A549 (cell line): ENCODE measurements around the gene TTC28. TPM values are rescaled to one million over a fixed set of nuclear protein-coding genes. Genes with fewer than 3 reads are reported as not detected.

Experiments
- ATAC-seq, 2 experiments: fragments of 200-7000 bp in 1 of 2; fragments of >200 bp in 1 of 2; cut with Nextera tagmentation in 1 of 2; cut with Tn5 transposase in 1 of 2; 3 replicates each; pipeline versions ENCODE4 v1.8.0 to v1.9.1; 2018 to 2020; ENCODE audit warnings: mild to moderate bottlenecking in 1 of 2, moderate library complexity in 1 of 2
- CTCF ChIA-PET: fragments of 300-600 bp; sonication (Branson Sonifier 250); formaldehyde crosslinking; extraction: SDS; loops from one replicate; lab custom pipeline; 2021; ENCODE audit warnings: antibody characterized with exemption, inconsistent platforms; lab: Yijun Ruan, JAX
- POLR2A ChIA-PET: fragments of 350-600 bp; formaldehyde crosslinking; extraction: SDS; loops from one replicate; lab custom pipeline; 2021; ENCODE audit warnings: antibody characterized with exemption, inconsistent platforms; lab: Yijun Ruan, JAX
- DNase-seq, 2 experiments: peaks; one replicate each; pipeline versions ENCODE4 v3.0.0 to v3.0.0-alpha.2; 2011 to 2016; ENCODE audit warnings: low read depth in 1 of 2, low spot score in 1 of 2
- FAIRE-seq: peaks from 2 replicates; lab custom pipeline; 2011; peaks lifted over from hg19 to GRCh38; lab: Jason Lieb, UNC
- H3K27ac ChIP-seq, 2 experiments: fragments of >200 bp; sonication (Bioruptor Twin); formaldehyde crosslinking; 3 replicates each; pipeline ENCODE4 v1.5.1; 2016 to 2017
- H3K4me1 ChIP-seq: fragments of >200 bp; sonication (Bioruptor Twin); formaldehyde crosslinking; 3 replicates; pipeline ENCODE4 v1.6.1; 2016
- H3K4me2 ChIP-seq: fragments of >200 bp; sonication (Bioruptor Twin); formaldehyde crosslinking; 3 replicates; pipeline ENCODE4 v1.6.1; 2016
- H3K4me3 ChIP-seq: fragments of >200 bp; sonication (Bioruptor Twin); formaldehyde crosslinking; 3 replicates; pipeline ENCODE4 v1.5.1; 2016
- H3K9me3 ChIP-seq: fragments of >200 bp; sonication (Bioruptor Twin); formaldehyde crosslinking; 3 replicates; pipeline ENCODE4 v1.6.1; 2016
- ELK1 ChIP-seq: fragments of 150-350 bp; IDR thresholded peaks from 2 replicates; pipeline ENCODE4 v1.6.1; 2014; ENCODE audit warnings: low read depth, mild to moderate bottlenecking, low read length
- ESRRA ChIP-seq: fragments of 150-350 bp; IDR thresholded peaks from 2 replicates; pipeline ENCODE4 v1.6.1; 2014; ENCODE audit warnings: mild to moderate bottlenecking, low read length, borderline replicate concordance
- HOXB5 ChIP-seq: fragments of 250-450 bp; sonication (Bioruptor Pico); IDR thresholded peaks from 2 replicates; pipeline ENCODE4 v1.5.0; 2020; ENCODE audit warnings: mild to moderate bottlenecking, moderate library complexity
- MAZ ChIP-seq: fragments of 150-350 bp; IDR thresholded peaks from 2 replicates; pipeline ENCODE4 v1.6.1; 2014; ENCODE audit warnings: antibody characterized with exemption, low read depth, low read length, borderline replicate concordance
- POLR2A ChIP-seq: IDR thresholded peaks from 2 replicates; pipeline ENCODE4 v1.6.1; 2012; ENCODE audit warnings: mild to moderate bottlenecking, low read length
- RARB ChIP-seq: fragments of 250-450 bp; sonication (Bioruptor Pico); IDR thresholded peaks from 2 replicates; pipeline ENCODE4 v1.8.0; 2021; ENCODE audit warnings: mild to moderate bottlenecking, moderate library complexity
- REST ChIP-seq: fragments of 200-600 bp; sonication (generic); IDR thresholded peaks from 2 replicates; pipeline ENCODE4 v1.6.1; 2016; ENCODE audit warnings: antibody characterized with exemption, mild to moderate bottlenecking, moderate library complexity
- RNF2 ChIP-seq: fragments of 200-600 bp; sonication (generic); IDR thresholded peaks from 2 replicates; pipeline ENCODE4 v1.6.1; 2016; ENCODE audit warnings: low read depth, mild to moderate bottlenecking, antibody characterized with exemption, moderate library complexity, borderline replicate concordance
- SMC3 ChIP-seq: fragments of >200 bp; sonication (Bioruptor Twin); formaldehyde crosslinking; IDR thresholded peaks from 3 replicates; pipeline ENCODE4 v1.6.1; 2018; ENCODE audit warnings: inconsistent platforms
- SREBF2 ChIP-seq: fragments of 450-650 bp; IDR thresholded peaks from 2 replicates; pipeline ENCODE4 v1.6.1; 2014; ENCODE audit warnings: mild to moderate bottlenecking, moderate library complexity
- USF2 ChIP-seq: fragments of 450-650 bp; IDR thresholded peaks from 2 replicates; pipeline ENCODE4 v1.6.1; 2014; ENCODE audit warnings: antibody characterized with exemption
- ZFP36 ChIP-seq: fragments of 450-650 bp; IDR thresholded peaks from 2 replicates; pipeline ENCODE4 v1.6.1; 2014; ENCODE audit warnings: borderline replicate concordance; ENCODE audit not compliant: partially characterized antibody
- WGBS: methylation state at CpG from one replicate; pipeline ENCODE4 v1.1.6; 2017; ENCODE audit errors: missing lambda C conversion rate; 5-methylcytosine and 5-hydroxymethylcytosine counted together
- polyA plus RNA-seq, 4 experiments: library from polyadenylated mRNA; depleted of rRNA in 3 of 4; stranded (reverse); fragments of >200 nt; fragmentation: RNase III in 1 of 4; extraction: RNeasy Plus Mini Kit Qiagen cat#74134 plus additional on column Dnase treatment in 1 of 4; gene quantifications; 2 replicates in 3 of 4; 3 replicates in 1 of 4; pipeline ENCODE4 v1.2.3, GENCODE V29; 2011 to 2017
- TF ChIP-seq, protein P1 (sequence below): fragments of >200 bp; sonication (Bioruptor Twin); formaldehyde crosslinking; IDR thresholded peaks from 3 replicates; pipeline ENCODE4 v1.6.1; 2016

Gene TTC28
- polyA plus RNA-seq, 2 of the 4 experiments (the other 2 are of a cell fraction): 2.6 to 3.8 TPM

DNA sequence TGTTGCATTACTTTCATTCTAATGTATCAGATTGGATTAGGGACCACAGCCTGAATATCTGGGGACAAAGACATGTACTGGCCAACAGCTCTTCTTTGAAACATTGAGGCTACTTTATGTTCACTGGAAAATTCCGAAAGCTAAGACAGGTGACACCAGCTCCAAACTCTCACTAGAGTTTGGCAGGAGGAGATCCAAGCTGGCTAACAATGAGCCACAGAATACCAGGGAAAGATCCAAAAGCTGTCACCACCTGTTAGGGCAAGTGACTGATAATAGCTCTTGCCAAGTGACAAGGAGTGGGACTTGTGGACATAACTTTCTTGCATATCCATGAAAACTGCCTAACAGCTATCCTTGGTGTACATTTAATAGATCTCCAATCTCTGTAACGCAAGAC lies 333.3 kb downstream of the TTC28 start:
- TF ChIP-seq RARB (CRISPR knock-in tag) (no peak), REST (no peak), SREBF2 (no peak), MAZ (no peak), ZFP36 (no peak), SMC3 (no peak), ELK1 (no peak)
- TF ChIP-seq, protein P1, sequence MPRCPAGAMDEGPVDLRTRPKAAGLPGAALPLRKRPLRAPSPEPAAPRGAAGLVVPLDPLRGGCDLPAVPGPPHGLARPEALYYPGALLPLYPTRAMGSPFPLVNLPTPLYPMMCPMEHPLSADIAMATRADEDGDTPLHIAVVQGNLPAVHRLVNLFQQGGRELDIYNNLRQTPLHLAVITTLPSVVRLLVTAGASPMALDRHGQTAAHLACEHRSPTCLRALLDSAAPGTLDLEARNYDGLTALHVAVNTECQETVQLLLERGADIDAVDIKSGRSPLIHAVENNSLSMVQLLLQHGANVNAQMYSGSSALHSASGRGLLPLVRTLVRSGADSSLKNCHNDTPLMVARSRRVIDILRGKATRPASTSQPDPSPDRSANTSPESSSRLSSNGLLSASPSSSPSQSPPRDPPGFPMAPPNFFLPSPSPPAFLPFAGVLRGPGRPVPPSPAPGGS: no peak
- Histone ChIP-seq H3K4me3 (no peak overlapping the region), H3K4me2 (no peak overlapping the region), H3K4me1 (peaks cover 2% of the 10 kb centered on the region; the same call in 2 of the 3 replicates), H3K9me3 (no peaks in the 10 kb centered on the region), H3K27ac (no peak overlapping the region)
- WGBS: 86% methylated on average over 2 of the region's 2 CpGs
- ChIA-PET CTCF (no interaction called here), POLR2A (no interaction called here)
- no peak for ATAC-seq
- no peak for DNase-seq
- no peak for FAIRE-seq

DNA sequence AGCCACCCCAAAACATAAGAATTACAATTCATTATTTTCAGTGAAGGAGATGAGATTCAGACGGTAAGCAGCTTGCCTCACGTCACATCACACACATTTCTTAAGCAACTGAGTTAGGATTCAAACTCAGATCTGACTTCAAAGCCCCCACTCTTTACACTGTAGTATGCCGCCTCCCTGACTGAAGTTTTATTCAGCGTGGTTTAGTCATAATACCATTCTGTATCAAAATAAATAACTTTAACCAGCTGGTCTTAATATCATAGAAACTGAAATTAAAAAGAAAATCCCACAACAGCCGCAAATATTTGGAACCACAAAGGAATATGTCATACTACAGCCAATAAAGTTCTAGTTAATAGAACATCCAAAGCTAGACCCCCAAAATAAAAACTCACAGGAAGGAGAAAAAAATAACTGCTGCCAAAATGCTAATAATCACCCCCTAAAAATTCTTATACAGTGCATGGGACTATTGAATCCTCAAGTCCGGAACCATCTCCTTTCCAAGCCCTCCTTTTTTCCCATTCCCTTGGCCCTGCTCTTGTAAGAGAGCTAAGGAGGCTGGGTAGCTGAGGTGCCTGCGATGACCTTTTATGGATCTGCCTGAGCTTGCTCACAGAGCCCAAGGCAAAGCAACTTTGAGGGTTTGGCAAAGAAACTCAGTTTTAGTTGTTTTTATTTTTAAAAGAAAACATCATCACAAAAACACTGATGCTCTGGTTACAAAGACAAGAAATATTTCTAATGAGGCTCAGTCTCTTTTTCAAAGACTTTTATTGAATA lies 334.5 kb downstream of the TTC28 start:
- no peaks in the 10 kb centered on the region for H3K9me3 ChIP-seq
- H3K4me1 ChIP-seq: peaks cover 7% of the 10 kb centered on the region; the same call in 2 of the 3 replicates
- TF ChIP-seq POLR2A: no peak
- TF ChIP-seq SREBF2: no peak
- TF ChIP-seq USF2: no peak
- no peak for TF ChIP-seq RNF2
- no peak for TF ChIP-seq ELK1
- no peak for TF ChIP-seq ESRRA
- TF ChIP-seq, protein P1: no peak
- TF ChIP-seq HOXB5 (CRISPR knock-in tag): no peak
- 91% methylated on average over 7 of the region's 7 CpGs for WGBS
- no peak overlapping the region for H3K4me2 ChIP-seq
- CTCF ChIA-PET: interaction anchor here (1.1 kb wide), 1 partner anchor 13 kb away, joined by 3 read pairs; no protein-coding TSS in a partner anchor
- ATAC-seq (no peak), FAIRE-seq (no peak), DNase-seq (no peak)
- no peak overlapping the region for H3K27ac ChIP-seq
- no peak overlapping the region for H3K4me3 ChIP-seq
- POLR2A ChIA-PET: no interaction called here
